DND-41 (cell line): ENCODE data around the gene ERCC6L2.

Source experiments
- ATAC-seq: fragments of 200-7000 bp; cut with Tn5 transposase; 3 replicates; pipeline ENCODE4 v1.9.1; 2021; ENCODE audit warnings: low read depth; ENCODE audit not compliant: insufficient read depth
- DNase-seq: peaks from one replicate; pipeline ENCODE4 v3.0.0-alpha.2; 2020
- H2AFZ ChIP-seq: 2 replicates; pipeline ENCODE4 v1.6.0; 2012; ENCODE audit warnings: low read depth, low read length
- H3K27ac ChIP-seq: 2 replicates; pipeline ENCODE4 v1.5.1; 2012; ENCODE audit warnings: low read length, inconsistent platforms
- H3K27me3 ChIP-seq: fragments of 200-600 bp; sonication (generic); 2 replicates; pipeline ENCODE4 v1.6.0; 2012; ENCODE audit warnings: low read length, mild to moderate bottlenecking, inconsistent platforms; ENCODE audit not compliant: insufficient read depth, poor library complexity
- H3K36me3 ChIP-seq: 2 replicates; pipeline ENCODE4 v1.5.1; 2012; ENCODE audit warnings: low read length, inconsistent platforms; ENCODE audit not compliant: insufficient read depth
- H3K4me1 ChIP-seq: 2 replicates; pipeline ENCODE4 v1.5.1; 2012; ENCODE audit warnings: mild to moderate bottlenecking, low read length; ENCODE audit not compliant: insufficient read depth
- H3K4me2 ChIP-seq: 2 replicates; pipeline ENCODE4 v1.6.0; 2012; ENCODE audit warnings: mild to moderate bottlenecking, moderate library complexity, low read length, inconsistent platforms; ENCODE audit not compliant: insufficient read depth
- H3K4me3 ChIP-seq, 2 experiments: fragments of 200-600 bp in 1 of 2; shearing (Covaris generic) in 1 of 2; 2 replicates each; pipeline ENCODE4 v1.5.1; 2012 to 2016; ENCODE audit warnings: inconsistent platforms in 2 of 2, low read length in 2 of 2, mild to moderate bottlenecking in 2 of 2, low read depth in 1 of 2, moderate library complexity in 1 of 2
- H3K79me2 ChIP-seq: 2 replicates; pipeline ENCODE4 v1.6.0; 2012; ENCODE audit warnings: low read length, inconsistent platforms; ENCODE audit not compliant: insufficient read depth
- H3K9ac ChIP-seq: 2 replicates; pipeline ENCODE4 v1.6.0; 2012; ENCODE audit warnings: low read depth, mild to moderate bottlenecking, inconsistent platforms, low read length, moderate library complexity
- H3K9me3 ChIP-seq: 2 replicates; pipeline ENCODE4 v1.5.1; 2012; ENCODE audit warnings: low read length, moderate library complexity, mild to moderate bottlenecking, inconsistent platforms; ENCODE audit not compliant: insufficient read depth, severe bottlenecking
- H4K20me1 ChIP-seq: 2 replicates; pipeline ENCODE4 v1.6.0; 2012; ENCODE audit warnings: low read length; ENCODE audit not compliant: insufficient read depth
- CTCF ChIP-seq: IDR thresholded peaks from 2 replicates; pipeline ENCODE4 v1.5.1; 2012; ENCODE audit warnings: borderline replicate concordance, low read length, moderate library complexity, mild to moderate bottlenecking; ENCODE audit not compliant: poor library complexity, severe bottlenecking; ENCODE audit errors: extremely low read depth
- EZH2 ChIP-seq: IDR thresholded peaks from 3 replicates; pipeline ENCODE4 v1.6.1; 2012; ENCODE audit warnings: borderline replicate concordance, low read depth, mild to moderate bottlenecking, moderate library complexity, low read length, inconsistent platforms; ENCODE audit not compliant: severe bottlenecking

Gene ERCC6L2

GRCh38 chr9:95920017-95920416, 44.5 kb downstream of the ERCC6L2 start:
- Histone ChIP-seq H3K9ac (no peak overlapping the region), H3K4me2 (no peak overlapping the region), H3K79me2 (no peaks in the 10 kb centered on the region; the same call in 1 of the 2 replicates), H2AFZ (no peak overlapping the region), H4K20me1 (no peaks in the 10 kb centered on the region), H3K27ac (no peak overlapping the region), H3K36me3 (peaks cover 76% of the 10 kb centered on the region), H3K9me3 (no peaks in the 10 kb centered on the region), H3K4me1 (no peaks in the 10 kb centered on the region), H3K27me3 (no peaks in the 10 kb centered on the region), H3K4me3 (no peak overlapping the region)
- DNase-seq, result no peak
- TF ChIP-seq CTCF (no peak), EZH2 (no peak)
- ATAC-seq, result no peak

- Histone ChIP-seq H3K4me2 (no peak overlapping the region), H3K27me3 (no peaks in the 10 kb centered on the region), H3K4me3 (no peak overlapping the region), H3K9me3 (no peaks in the 10 kb centered on the region), H3K79me2 (no peaks in the 10 kb centered on the region), H3K9ac (no peak overlapping the region), H3K4me1 (no peaks in the 10 kb centered on the region), H4K20me1 (no peaks in the 10 kb centered on the region), H2AFZ (no peak overlapping the region), H3K36me3 (peaks cover 63% of the 10 kb centered on the region), H3K27ac (no peak overlapping the region)
- ATAC-seq, result no peak
- no peak for DNase-seq
- TF ChIP-seq EZH2 (no peak), CTCF (no peak)
Observed at GRCh38 chr9:95923794-95924193, 48.3 kb downstream of the ERCC6L2 start.

- no peak overlapping the region for H3K4me2 ChIP-seq
- H3K9me3 ChIP-seq, result no peaks in the 10 kb centered on the region
- ATAC-seq (no peak), DNase-seq (no peak)
- no peak overlapping the region for H3K4me3 ChIP-seq
- H3K27ac ChIP-seq, result no peak overlapping the region
- H2AFZ ChIP-seq, result no peak overlapping the region
- peaks cover 62% of the 10 kb centered on the region for H3K36me3 ChIP-seq
- H3K79me2 ChIP-seq, result no peaks in the 10 kb centered on the region
- no peaks in the 10 kb centered on the region for H4K20me1 ChIP-seq
- no peak overlapping the region for H3K9ac ChIP-seq
- no peaks in the 10 kb centered on the region for H3K27me3 ChIP-seq
- no peaks in the 10 kb centered on the region for H3K4me1 ChIP-seq
- TF ChIP-seq CTCF (no peak), EZH2 (no peak)
Observed at GRCh38 chr9:95924987-95925386, 49.5 kb downstream of the ERCC6L2 start.
